HEK293 (cell line): ENCODE data around the gene SCD.

Source experiments
- CTCF ChIA-PET: fragments of 350-600 bp; formaldehyde crosslinking; extraction: SDS; loops from one replicate; lab custom pipeline; 2021; ENCODE audit warnings: antibody characterized with exemption; lab: Yijun Ruan, JAX
- POLR2A ChIA-PET: fragments of 300-600 bp; formaldehyde crosslinking; extraction: SDS; loops from one replicate; lab custom pipeline; 2020; ENCODE audit warnings: antibody characterized with exemption, inconsistent platforms; lab: Yijun Ruan, JAX
- H3K27ac ChIP-seq: fragments of 200-500 bp; sonication (Bioruptor generic); 2 replicates; pipeline ENCODE4 v1.5.1; 2014; ENCODE audit warnings: low read depth, low read length, control low read depth, inconsistent platforms; ENCODE audit errors: extremely low read depth
- H3K36me3 ChIP-seq, 2 experiments: fragments of 200-500 bp in 1 of 2; sonication (Bioruptor generic) in 1 of 2; 1 replicate in 1 of 2; 2 replicates in 1 of 2; pipeline ENCODE4 v1.5.1; 2014 to 2017; ENCODE audit warnings: inconsistent platforms in 2 of 2, low read length in 2 of 2; ENCODE audit not compliant: control insufficient read depth in 2 of 2, insufficient read depth in 1 of 2
- H3K4me1 ChIP-seq: fragments of 200-500 bp; sonication (Bioruptor generic); 2 replicates; pipeline ENCODE4 v1.5.1; 2014; ENCODE audit warnings: mild to moderate bottlenecking, low read length, inconsistent platforms; ENCODE audit not compliant: control insufficient read depth, insufficient read depth
- H3K4me3 ChIP-seq: 2 replicates; pipeline ENCODE4 v1.5.1; 2011; ENCODE audit warnings: low read depth, mild to moderate bottlenecking, control low read depth, low read length, moderate library complexity
- H3K9me3 ChIP-seq: fragments of 200-500 bp; sonication (Bioruptor generic); 2 replicates; pipeline ENCODE4 v1.5.1; 2014; ENCODE audit warnings: low read depth, low read length, inconsistent platforms; ENCODE audit not compliant: control insufficient read depth, insufficient read depth
- HOXD13 ChIP-seq: sonication (generic); formaldehyde crosslinking; IDR thresholded peaks from 2 replicates; pipeline ENCODE4 v1.8.0; 2022; ENCODE audit warnings: missing genetic modification reagents, borderline replicate concordance
- KLF9 ChIP-seq: fragments of 450-650 bp; formaldehyde crosslinking; IDR thresholded peaks from 2 replicates; pipeline ENCODE4 v1.5.1; 2016; ENCODE audit warnings: missing biosample characterization, missing genetic modification characterization, low read depth
- OSR2 ChIP-seq: fragments of 450-650 bp; formaldehyde crosslinking; IDR thresholded peaks from 2 replicates; pipeline ENCODE4 v1.5.1; 2016; ENCODE audit warnings: missing biosample characterization, missing genetic modification characterization
- PATZ1 ChIP-seq: fragments of 450-650 bp; formaldehyde crosslinking; IDR thresholded peaks from 2 replicates; pipeline ENCODE4 v1.5.1; 2016; ENCODE audit warnings: missing biosample characterization, missing genetic modification characterization
- ZBTB1 ChIP-seq: fragments of 450-650 bp; formaldehyde crosslinking; IDR thresholded peaks from 2 replicates; pipeline ENCODE4 v1.5.1; 2016; ENCODE audit warnings: missing biosample characterization, missing genetic modification characterization
- ZBTB20 ChIP-seq: fragments of 450-650 bp; formaldehyde crosslinking; IDR thresholded peaks from 2 replicates; pipeline ENCODE4 v1.5.1; 2016; ENCODE audit warnings: missing biosample characterization, missing genetic modification characterization
- ZBTB21 ChIP-seq: fragments of 450-650 bp; formaldehyde crosslinking; IDR thresholded peaks from 2 replicates; pipeline ENCODE4 v1.5.1; 2017; ENCODE audit warnings: missing biosample characterization, missing genetic modification characterization
- ZFP3 ChIP-seq: fragments of 450-650 bp; formaldehyde crosslinking; IDR thresholded peaks from 2 replicates; pipeline ENCODE4 v1.5.1; 2016; ENCODE audit warnings: low read depth, missing biosample characterization, missing genetic modification characterization
- ZNF140 ChIP-seq: fragments of 450-650 bp; formaldehyde crosslinking; IDR thresholded peaks from 2 replicates; pipeline ENCODE4 v1.5.1; 2016; ENCODE audit warnings: missing biosample characterization, missing genetic modification characterization
- ZNF146 ChIP-seq: fragments of 450-650 bp; formaldehyde crosslinking; IDR thresholded peaks from 2 replicates; pipeline ENCODE4 v1.5.1; 2016; ENCODE audit warnings: missing biosample characterization, missing genetic modification characterization
- ZNF366 ChIP-seq: fragments of 450-650 bp; formaldehyde crosslinking; conservative IDR thresholded peaks from 2 replicates; pipeline ENCODE4 v1.5.1; 2016; ENCODE audit warnings: missing biosample characterization, missing genetic modification characterization
- ZNF404 ChIP-seq: fragments of 450-650 bp; formaldehyde crosslinking; IDR thresholded peaks from 2 replicates; pipeline ENCODE4 v1.5.1; 2017; ENCODE audit warnings: missing biosample characterization, missing genetic modification characterization
- ZNF488 ChIP-seq: fragments of 450-650 bp; formaldehyde crosslinking; IDR thresholded peaks from 2 replicates; pipeline ENCODE4 v1.5.1; 2016; ENCODE audit warnings: missing biosample characterization, missing genetic modification characterization
- ZNF585B ChIP-seq: fragments of 450-650 bp; formaldehyde crosslinking; IDR thresholded peaks from 2 replicates; pipeline ENCODE4 v1.5.1; 2016; ENCODE audit warnings: missing biosample characterization, missing genetic modification characterization
- ZNF621 ChIP-seq: fragments of 450-650 bp; formaldehyde crosslinking; IDR thresholded peaks from 2 replicates; pipeline ENCODE4 v1.5.1; 2017; ENCODE audit warnings: missing biosample characterization, missing genetic modification characterization
- ZNF747 ChIP-seq: fragments of 450-650 bp; formaldehyde crosslinking; IDR thresholded peaks from 2 replicates; pipeline ENCODE4 v1.5.1; 2016; ENCODE audit warnings: missing biosample characterization, missing genetic modification characterization
- ZNF768 ChIP-seq: fragments of 450-650 bp; formaldehyde crosslinking; IDR thresholded peaks from 2 replicates; pipeline ENCODE4 v1.5.1; 2018; ENCODE audit warnings: missing biosample characterization, mild to moderate bottlenecking, missing genetic modification characterization
- ZNF837 ChIP-seq: fragments of 450-650 bp; formaldehyde crosslinking; IDR thresholded peaks from 2 replicates; pipeline ENCODE4 v1.5.1; 2016; ENCODE audit warnings: missing biosample characterization, missing genetic modification characterization
- ZSCAN30 ChIP-seq: fragments of 450-650 bp; IDR thresholded peaks from 2 replicates; pipeline ENCODE4 v1.5.1; 2018; ENCODE audit warnings: missing biosample characterization, mild to moderate bottlenecking, missing genetic modification characterization, moderate library complexity
- TF ChIP-seq, protein P1 (sequence below): fragments of 450-650 bp; formaldehyde crosslinking; IDR thresholded peaks from 2 replicates; pipeline ENCODE4 v1.5.1; 2016; ENCODE audit warnings: missing biosample characterization, missing genetic modification characterization
- TF ChIP-seq, protein P2 (sequence below): fragments of 450-650 bp; formaldehyde crosslinking; IDR thresholded peaks from 2 replicates; pipeline ENCODE4 v1.5.1; 2016; ENCODE audit warnings: missing biosample characterization, missing genetic modification characterization
- TF ChIP-seq, protein P3 (sequence below): fragments of 450-650 bp; formaldehyde crosslinking; IDR thresholded peaks from 2 replicates; pipeline ENCODE4 v1.5.1; 2016; ENCODE audit warnings: missing biosample characterization, missing genetic modification characterization
- TF ChIP-seq, protein P4 (sequence below): fragments of 450-650 bp; formaldehyde crosslinking; IDR thresholded peaks from 2 replicates; pipeline ENCODE4 v1.5.0; 2017; ENCODE audit warnings: missing biosample characterization, missing genetic modification characterization, borderline replicate concordance

Gene SCD

GRCh38 chr10:100383251-100383650 is 36.2 kb downstream of the SCD start:
- CTCF ChIA-PET = interaction anchor here (0.6 kb wide), 1 partner anchor 9 kb away, joined by 5 read pairs; no protein-coding TSS in a partner anchor
- Histone ChIP-seq H3K4me3 (no peak overlapping the region), H3K36me3 (peaks cover 0 to 15% of the 10 kb centered on the region in 2 experiments; a peak in 2 of 3 replicates), H3K9me3 (no peaks in the 10 kb centered on the region), H3K4me1 (no peaks in the 10 kb centered on the region), H3K27ac (no peak overlapping the region)
- TF ChIP-seq ZBTB20 (tag by site-specific recombination) = no peak
- no peak for TF ChIP-seq ZSCAN30 (tag by site-specific recombination)
- TF ChIP-seq ZFP3 (tag by site-specific recombination) = no peak
- TF ChIP-seq ZNF747 = no peak
- TF ChIP-seq, protein P1, sequence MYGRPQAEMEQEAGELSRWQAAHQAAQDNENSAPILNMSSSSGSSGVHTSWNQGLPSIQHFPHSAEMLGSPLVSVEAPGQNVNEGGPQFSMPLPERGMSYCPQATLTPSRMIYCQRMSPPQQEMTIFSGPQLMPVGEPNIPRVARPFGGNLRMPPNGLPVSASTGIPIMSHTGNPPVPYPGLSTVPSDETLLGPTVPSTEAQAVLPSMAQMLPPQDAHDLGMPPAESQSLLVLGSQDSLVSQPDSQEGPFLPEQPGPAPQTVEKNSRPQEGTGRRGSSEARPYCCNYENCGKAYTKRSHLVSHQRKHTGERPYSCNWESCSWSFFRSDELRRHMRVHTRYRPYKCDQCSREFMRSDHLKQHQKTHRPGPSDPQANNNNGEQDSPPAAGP (tag by site-specific recombination) = no peak
- TF ChIP-seq ZNF140 (tag by site-specific recombination) = no peak
- no peak for TF ChIP-seq ZBTB1 (tag by site-specific recombination)
- TF ChIP-seq ZNF146 (tag by site-specific recombination) = no peak
- TF ChIP-seq ZNF768 (tag by site-specific recombination) = no peak
- TF ChIP-seq, protein P2, sequence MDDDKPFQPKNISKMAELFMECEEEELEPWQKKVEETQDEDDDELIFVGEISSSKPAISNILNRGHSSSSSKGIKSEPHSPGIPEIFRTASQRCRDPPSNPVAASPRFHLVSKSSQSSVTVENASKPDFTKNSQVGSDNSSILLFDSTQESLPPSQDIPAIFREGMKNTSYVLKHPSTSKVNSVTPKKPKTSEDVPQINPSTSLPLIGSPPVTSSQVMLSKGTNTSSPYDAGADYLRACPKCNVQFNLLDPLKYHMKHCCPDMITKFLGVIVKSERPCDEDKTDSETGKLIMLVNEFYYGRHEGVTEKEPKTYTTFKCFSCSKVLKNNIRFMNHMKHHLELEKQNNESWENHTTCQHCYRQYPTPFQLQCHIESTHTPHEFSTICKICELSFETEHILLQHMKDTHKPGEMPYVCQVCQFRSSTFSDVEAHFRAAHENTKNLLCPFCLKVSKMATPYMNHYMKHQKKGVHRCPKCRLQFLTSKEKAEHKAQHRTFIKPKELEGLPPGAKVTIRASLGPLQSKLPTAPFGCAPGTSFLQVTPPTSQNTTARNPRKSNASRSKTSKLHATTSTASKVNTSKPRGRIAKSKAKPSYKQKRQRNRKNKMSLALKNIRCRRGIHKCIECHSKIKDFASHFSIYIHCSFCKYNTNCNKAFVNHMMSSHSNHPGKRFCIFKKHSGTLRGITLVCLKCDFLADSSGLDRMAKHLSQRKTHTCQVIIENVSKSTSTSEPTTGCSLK = no peak
- TF ChIP-seq ZNF404 (tag by site-specific recombination) = no peak
- no peak for TF ChIP-seq HOXD13 (CRISPR knock-in tag)
- TF ChIP-seq ZBTB21 (tag by site-specific recombination) = no peak
- POLR2A ChIA-PET = no interaction called here

DNA sequence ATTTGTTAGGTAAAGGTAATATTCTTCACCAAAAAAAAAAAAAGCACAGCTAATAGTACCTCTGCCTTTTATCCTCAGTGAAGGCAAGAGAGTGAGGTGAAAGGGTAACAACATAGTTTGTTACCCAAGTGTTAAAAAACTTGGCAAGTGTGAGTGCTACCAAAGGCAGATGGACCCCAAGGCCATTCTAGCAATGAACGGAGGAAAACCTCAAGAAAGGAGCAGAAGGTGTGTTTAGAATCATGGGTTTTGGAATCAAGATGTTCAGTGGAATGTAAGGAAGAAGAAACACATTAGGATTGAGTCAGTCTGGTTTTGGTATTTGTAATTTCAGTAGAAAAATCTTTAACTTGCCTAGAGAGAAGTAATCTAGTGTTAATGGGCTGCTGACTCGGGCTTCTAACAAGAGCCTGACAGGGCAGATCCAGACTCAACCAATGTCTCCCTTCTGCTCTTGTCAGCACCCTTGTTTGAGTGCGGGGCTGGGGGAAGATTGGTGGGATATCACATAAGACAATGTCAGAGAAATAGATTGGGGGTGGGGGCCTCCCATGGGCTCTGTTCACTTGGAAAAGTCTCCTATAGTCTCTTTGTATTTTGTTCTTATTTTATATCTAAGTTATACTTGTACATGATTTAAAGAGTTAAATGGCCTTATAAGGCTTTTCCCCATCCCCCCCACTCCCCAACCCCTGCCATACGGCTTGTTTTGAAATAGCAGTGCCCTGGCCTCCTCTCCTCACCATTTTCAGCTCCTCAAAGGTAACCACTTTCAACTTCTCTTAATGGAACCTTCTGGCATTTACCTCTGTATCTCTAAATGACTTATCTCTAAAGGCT is 44.4 kb downstream of the SCD start:
- H3K9me3 ChIP-seq = no peaks in the 10 kb centered on the region
- no peaks in the 10 kb centered on the region for H3K4me1 ChIP-seq
- TF ChIP-seq ZNF837 (tag by site-specific recombination) = no peak
- no peak for TF ChIP-seq OSR2
- TF ChIP-seq ZNF621 (tag by site-specific recombination) = no peak
- no peak for TF ChIP-seq ZNF366 (tag by site-specific recombination)
- TF ChIP-seq, protein P3, sequence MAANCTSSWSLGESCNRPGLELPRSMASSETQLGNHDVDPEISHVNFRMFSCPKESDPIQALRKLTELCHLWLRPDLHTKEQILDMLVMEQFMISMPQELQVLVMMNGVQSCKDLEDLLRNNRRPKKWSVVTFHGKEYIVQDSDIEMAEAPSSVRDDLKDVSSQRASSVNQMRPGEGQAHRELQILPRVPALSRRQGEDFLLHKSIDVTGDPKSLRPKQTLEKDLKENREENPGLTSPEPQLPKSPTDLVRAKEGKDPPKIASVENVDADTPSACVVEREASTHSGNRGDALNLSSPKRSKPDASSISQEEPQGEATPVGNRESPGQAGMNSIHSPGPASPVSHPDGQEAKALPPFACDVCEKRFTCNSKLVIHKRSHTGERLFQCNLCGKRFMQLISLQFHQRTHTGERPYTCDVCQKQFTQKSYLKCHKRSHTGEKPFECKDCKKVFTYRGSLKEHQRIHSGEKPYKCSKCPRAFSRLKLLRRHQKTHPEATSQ = no peak
- TF ChIP-seq ZNF768 (tag by site-specific recombination) = no peak
- TF ChIP-seq ZNF585B (tag by site-specific recombination) = no peak
- TF ChIP-seq ZSCAN30 (tag by site-specific recombination) = no peak
- no peak for TF ChIP-seq PATZ1 (tag by site-specific recombination)
- TF ChIP-seq, protein P4, sequence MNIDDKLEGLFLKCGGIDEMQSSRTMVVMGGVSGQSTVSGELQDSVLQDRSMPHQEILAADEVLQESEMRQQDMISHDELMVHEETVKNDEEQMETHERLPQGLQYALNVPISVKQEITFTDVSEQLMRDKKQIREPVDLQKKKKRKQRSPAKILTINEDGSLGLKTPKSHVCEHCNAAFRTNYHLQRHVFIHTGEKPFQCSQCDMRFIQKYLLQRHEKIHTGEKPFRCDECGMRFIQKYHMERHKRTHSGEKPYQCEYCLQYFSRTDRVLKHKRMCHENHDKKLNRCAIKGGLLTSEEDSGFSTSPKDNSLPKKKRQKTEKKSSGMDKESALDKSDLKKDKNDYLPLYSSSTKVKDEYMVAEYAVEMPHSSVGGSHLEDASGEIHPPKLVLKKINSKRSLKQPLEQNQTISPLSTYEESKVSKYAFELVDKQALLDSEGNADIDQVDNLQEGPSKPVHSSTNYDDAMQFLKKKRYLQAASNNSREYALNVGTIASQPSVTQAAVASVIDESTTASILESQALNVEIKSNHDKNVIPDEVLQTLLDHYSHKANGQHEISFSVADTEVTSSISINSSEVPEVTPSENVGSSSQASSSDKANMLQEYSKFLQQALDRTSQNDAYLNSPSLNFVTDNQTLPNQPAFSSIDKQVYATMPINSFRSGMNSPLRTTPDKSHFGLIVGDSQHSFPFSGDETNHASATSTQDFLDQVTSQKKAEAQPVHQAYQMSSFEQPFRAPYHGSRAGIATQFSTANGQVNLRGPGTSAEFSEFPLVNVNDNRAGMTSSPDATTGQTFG (tag by site-specific recombination) = no peak
- TF ChIP-seq ZNF488 (tag by site-specific recombination) = no peak
- TF ChIP-seq KLF9 (tag by site-specific recombination) = no peak
- H3K36me3 ChIP-seq = no peaks in the 10 kb centered on the region; a peak in 1 of 3 replicates
- ChIA-PET CTCF (interaction anchor here (0.6 to 1.1 kb wide), 3 partner anchors 10 to 623 kb away, joined by 3 read pairs; no protein-coding TSS in a partner anchor), POLR2A (interaction anchor here (0.6 to 1.5 kb wide), 2 partner anchors 47 to 49 kb away, joined by 3 read pairs; no protein-coding TSS in a partner anchor)
- no peak overlapping the region for H3K4me3 ChIP-seq
- no peak overlapping the region for H3K27ac ChIP-seq
